Fibroblast of the aortic adventitia (primary cell): ENCODE results near the gene TRDN. TPM values are rescaled to one million over a fixed set of nuclear protein-coding genes. Genes with fewer than 3 reads are reported as not detected.

Experiments used
- DNase-seq: peaks from one replicate; pipeline ENCODE4 v3.0.0-alpha.2; 2010; ENCODE audit warnings: low read depth
- H3K4me3 ChIP-seq: 2 replicates; pipeline ENCODE4 v1.5.1; 2011; ENCODE audit warnings: low read depth, mild to moderate bottlenecking, control low read depth, low read length, moderate library complexity
- total RNA-seq: library from RNA; depleted of rRNA; stranded (reverse); fragments of >200 nt; gene quantifications from 2 replicates; pipeline ENCODE4 v1.2.3, GENCODE V29; 2012; ENCODE audit warnings: low replicate concordance
- TF ChIP-seq, protein P1 (sequence below): IDR thresholded peaks from 2 replicates; pipeline ENCODE4 v1.5.1; 2011; ENCODE audit warnings: mild to moderate bottlenecking, low read length, control low read depth, inconsistent platforms; ENCODE audit not compliant: insufficient read depth

The TRDN gene
- total RNA-seq, 1 donor = under 0.01 TPM

GRCh38 chr6:123210645-123211044 is 426.1 kb downstream of the TRDN start:
- TF ChIP-seq, protein P1, sequence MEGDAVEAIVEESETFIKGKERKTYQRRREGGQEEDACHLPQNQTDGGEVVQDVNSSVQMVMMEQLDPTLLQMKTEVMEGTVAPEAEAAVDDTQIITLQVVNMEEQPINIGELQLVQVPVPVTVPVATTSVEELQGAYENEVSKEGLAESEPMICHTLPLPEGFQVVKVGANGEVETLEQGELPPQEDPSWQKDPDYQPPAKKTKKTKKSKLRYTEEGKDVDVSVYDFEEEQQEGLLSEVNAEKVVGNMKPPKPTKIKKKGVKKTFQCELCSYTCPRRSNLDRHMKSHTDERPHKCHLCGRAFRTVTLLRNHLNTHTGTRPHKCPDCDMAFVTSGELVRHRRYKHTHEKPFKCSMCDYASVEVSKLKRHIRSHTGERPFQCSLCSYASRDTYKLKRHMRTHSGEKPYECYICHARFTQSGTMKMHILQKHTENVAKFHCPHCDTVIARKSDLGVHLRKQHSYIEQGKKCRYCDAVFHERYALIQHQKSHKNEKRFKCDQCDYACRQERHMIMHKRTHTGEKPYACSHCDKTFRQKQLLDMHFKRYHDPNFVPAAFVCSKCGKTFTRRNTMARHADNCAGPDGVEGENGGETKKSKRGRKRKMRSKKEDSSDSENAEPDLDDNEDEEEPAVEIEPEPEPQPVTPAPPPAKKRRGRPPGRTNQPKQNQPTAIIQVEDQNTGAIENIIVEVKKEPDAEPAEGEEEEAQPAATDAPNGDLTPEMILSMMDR = no peak
- DNase-seq = no peak
- H3K4me3 ChIP-seq = no peak overlapping the region

DNA sequence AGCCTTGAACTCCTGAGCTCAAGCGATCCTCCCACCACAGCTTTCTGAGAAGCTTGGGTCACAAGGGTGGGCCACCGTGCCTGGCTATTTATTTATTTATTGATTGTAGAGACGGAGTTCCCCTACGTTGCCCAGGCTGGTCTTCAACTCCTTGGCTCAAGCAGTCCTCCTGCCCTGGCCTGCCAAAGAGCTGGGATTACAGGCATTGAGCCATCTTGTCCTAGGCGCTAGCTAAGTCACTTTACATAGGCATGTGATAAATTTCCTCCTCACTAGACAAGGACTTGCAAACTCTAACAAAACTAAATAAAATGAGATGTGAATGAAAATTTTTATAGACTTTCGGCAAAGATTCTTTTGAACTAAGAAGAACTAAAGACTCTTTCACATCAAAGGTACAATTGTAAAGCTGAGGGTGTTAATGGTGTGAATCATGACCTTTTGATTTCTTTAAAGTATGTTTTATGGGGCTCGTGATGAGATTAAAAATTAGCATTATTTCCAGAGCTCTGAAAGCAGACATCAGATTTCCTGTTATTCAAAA is 428.7 kb downstream of the TRDN start:
- no peak overlapping the region for H3K4me3 ChIP-seq
- DNase-seq = no peak
- TF ChIP-seq, protein P1 = no peak

- no peak for DNase-seq
- TF ChIP-seq, protein P1 = no peak
- H3K4me3 ChIP-seq = no peak overlapping the region
Observed at GRCh38 chr6:123203928-123204327, 432.8 kb downstream of the TRDN start.

- no peak overlapping the region for H3K4me3 ChIP-seq
- TF ChIP-seq, protein P1 = no peak
- no peak for DNase-seq
Observed at GRCh38 chr6:123201869-123202372, 434.8 kb downstream of the TRDN start.

- TF ChIP-seq, protein P1 = no peak
- no peak for DNase-seq
- no peak overlapping the region for H3K4me3 ChIP-seq
Observed at GRCh38 chr6:123193298-123193697, 443.5 kb downstream of the TRDN start.

DNA sequence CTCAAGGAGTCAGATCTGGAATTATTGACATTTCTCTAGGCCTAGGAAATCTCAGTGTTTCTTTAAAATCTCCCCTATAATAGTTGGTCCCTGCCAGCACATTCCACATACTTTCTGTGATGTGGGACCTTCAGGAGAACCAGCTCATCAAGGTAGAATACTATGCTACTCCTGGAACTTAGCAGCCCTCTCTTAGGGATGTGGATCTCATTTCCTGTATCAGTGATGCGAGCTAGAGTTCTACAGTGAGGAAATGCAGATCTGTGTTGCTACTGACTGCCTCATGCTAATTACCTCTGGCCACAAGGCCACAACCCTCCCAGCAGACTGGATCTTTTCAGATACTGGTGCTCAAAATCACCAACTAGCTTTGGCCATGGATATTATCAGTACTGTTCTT is 446.9 kb downstream of the TRDN start:
- no peak for DNase-seq
- H3K4me3 ChIP-seq = no peak overlapping the region
- TF ChIP-seq, protein P1 = no peak

DNA sequence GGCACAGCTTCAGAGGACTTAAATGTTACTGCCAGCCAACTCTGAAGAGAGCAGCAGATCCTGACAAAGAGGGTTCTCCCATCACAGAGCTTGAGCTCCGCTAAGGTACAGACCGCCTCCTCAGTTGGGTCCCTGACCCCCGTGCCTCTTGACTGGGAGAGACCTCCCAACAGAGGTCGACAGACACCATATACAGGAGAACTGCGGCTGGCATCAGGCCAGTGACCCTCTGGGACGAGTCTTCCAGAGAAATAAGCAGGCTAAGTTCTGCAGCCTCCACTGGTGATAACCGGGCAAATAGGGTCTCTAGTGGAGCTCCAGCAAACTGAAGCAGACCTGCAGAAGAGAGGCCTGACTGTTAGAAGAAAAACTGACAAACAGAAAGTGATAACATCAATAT is 453.8 kb downstream of the TRDN start:
- H3K4me3 ChIP-seq = no peak overlapping the region
- TF ChIP-seq, protein P1 = no peak
- no peak for DNase-seq
